DMS53 treated with DMSO at 0.1 percent for 48 hours (cell line): ENCODE measurements around the gene GLYATL3.

Experiments used
- DNase-seq: peaks from one replicate; lab custom pipeline; 2025; ENCODE audit not compliant: unreplicated experiment; lab: John Stamatoyannopoulos, UW

The GLYATL3 gene

GRCh38 chr6:49513153-49513989 lies 13.6 kb downstream of the GLYATL3 start:
- no peak for DNase-seq

GRCh38 chr6:49514571-49515484 lies 15.1 kb downstream of the GLYATL3 start:
- DNase-seq: no peak

- DNase-seq: no peak
Observed at GRCh38 chr6:49515485-49516146, 15.9 kb downstream of the GLYATL3 start.

GRCh38 chr6:49516147-49516505 lies 16.4 kb downstream of the GLYATL3 start:
- DNase-seq: no peak

GRCh38 chr6:49517919-49518318 lies 18.2 kb downstream of the GLYATL3 start:
- DNase-seq: no peak

GRCh38 chr6:49519660-49520059 lies 19.9 kb downstream of the GLYATL3 start:
- no peak for DNase-seq

- peak; percentile 65 for DNase-seq
Observed at GRCh38 chr6:49522710-49523593, 23.2 kb downstream of the GLYATL3 start.

- no peak for DNase-seq
Observed at GRCh38 chr6:49523901-49524300, 24.2 kb downstream of the GLYATL3 start.

- DNase-seq: no peak
Observed at GRCh38 chr6:49524541-49524940, 24.8 kb downstream of the GLYATL3 start.

GRCh38 chr6:49526598-49526997 lies 26.9 kb downstream of the GLYATL3 start:
- no peak for DNase-seq

GRCh38 chr6:49527320-49527719 lies 27.6 kb downstream of the GLYATL3 start:
- no peak for DNase-seq

- no peak for DNase-seq
Observed at GRCh38 chr6:49528571-49528970, 28.8 kb downstream of the GLYATL3 start.

- DNase-seq: no peak
Observed at GRCh38 chr6:49530141-49530776, 30.5 kb downstream of the GLYATL3 start.

GRCh38 chr6:49531774-49532569 lies 32.2 kb downstream of the GLYATL3 start:
- peak; percentile 91 for DNase-seq

GRCh38 chr6:49535795-49536194 lies 36.1 kb downstream of the GLYATL3 start:
- no peak for DNase-seq

- no peak for DNase-seq
Observed at GRCh38 chr6:49539102-49539501, 39.4 kb downstream of the GLYATL3 start.

GRCh38 chr6:49540614-49541013 lies 40.9 kb downstream of the GLYATL3 start:
- no peak for DNase-seq

GRCh38 chr6:49541210-49541724 lies 41.5 kb downstream of the GLYATL3 start:
- DNase-seq: no peak

GRCh38 chr6:49541936-49542335 lies 42.2 kb downstream of the GLYATL3 start:
- no peak for DNase-seq
